RWPE2 (cell line): ENCODE results near the gene TSHZ2.

Experiments used
- ATAC-seq: fragments of 200-7000 bp; cut with Tn5 transposase; 3 replicates; pipeline ENCODE4 v1.9.1; 2021; ENCODE audit warnings: low read depth
- DNase-seq: peaks from one replicate; pipeline ENCODE4 v3.0.0-alpha.2; 2020; ENCODE audit warnings: low spot score
- H3K27ac ChIP-seq: fragments of 450-650 bp; 2 replicates; pipeline ENCODE4 v1.5.1; 2017; ENCODE audit warnings: mild to moderate bottlenecking; ENCODE audit not compliant: poor library complexity, severe bottlenecking
- H3K27me3 ChIP-seq: fragments of 250-450 bp; sonication (Bioruptor Pico); 2 replicates; pipeline ENCODE4 v1.5.1; 2021; ENCODE audit warnings: mild to moderate bottlenecking, moderate library complexity; ENCODE audit not compliant: insufficient read depth, poor library complexity, severe bottlenecking
- H3K36me3 ChIP-seq: fragments of 250-450 bp; sonication (Bioruptor Pico); 2 replicates; pipeline ENCODE4 v1.5.1; 2020; ENCODE audit warnings: low read depth, mild to moderate bottlenecking, moderate library complexity
- H3K4me1 ChIP-seq: fragments of 250-450 bp; sonication (Bioruptor Pico); 2 replicates; pipeline ENCODE4 v1.5.1; 2021; ENCODE audit warnings: mild to moderate bottlenecking, moderate library complexity; ENCODE audit not compliant: insufficient read depth, poor library complexity, severe bottlenecking
- H3K4me3 ChIP-seq: fragments of 250-450 bp; sonication (Bioruptor Pico); 2 replicates; pipeline ENCODE4 v1.5.1; 2021; ENCODE audit warnings: mild to moderate bottlenecking, moderate library complexity; ENCODE audit not compliant: severe bottlenecking
- H3K9me3 ChIP-seq: fragments of 250-450 bp; sonication (Bioruptor Pico); 2 replicates; pipeline ENCODE4 v1.5.1; 2021; ENCODE audit warnings: mild to moderate bottlenecking, moderate library complexity; ENCODE audit not compliant: severe bottlenecking
- TF ChIP-seq, protein P1 (sequence below): fragments of 450-650 bp; IDR thresholded peaks from one replicate; pipeline ENCODE4 v1.5.1; 2017; ENCODE audit warnings: mild to moderate bottlenecking, moderate library complexity; ENCODE audit not compliant: poor library complexity, severe bottlenecking

TSHZ2 gene

GRCh38 chr20:53052380-53052779 is 80.2 kb downstream of the TSHZ2 start:
- ATAC-seq = no peak
- Histone ChIP-seq H3K27me3 (no peaks in the 10 kb centered on the region), H3K36me3 (no peaks in the 10 kb centered on the region), H3K27ac (no peak overlapping the region), H3K4me3 (no peak overlapping the region), H3K4me1 (peaks cover 5% of the 10 kb centered on the region), H3K9me3 (no peaks in the 10 kb centered on the region)
- no peak for DNase-seq
- TF ChIP-seq, protein P1, sequence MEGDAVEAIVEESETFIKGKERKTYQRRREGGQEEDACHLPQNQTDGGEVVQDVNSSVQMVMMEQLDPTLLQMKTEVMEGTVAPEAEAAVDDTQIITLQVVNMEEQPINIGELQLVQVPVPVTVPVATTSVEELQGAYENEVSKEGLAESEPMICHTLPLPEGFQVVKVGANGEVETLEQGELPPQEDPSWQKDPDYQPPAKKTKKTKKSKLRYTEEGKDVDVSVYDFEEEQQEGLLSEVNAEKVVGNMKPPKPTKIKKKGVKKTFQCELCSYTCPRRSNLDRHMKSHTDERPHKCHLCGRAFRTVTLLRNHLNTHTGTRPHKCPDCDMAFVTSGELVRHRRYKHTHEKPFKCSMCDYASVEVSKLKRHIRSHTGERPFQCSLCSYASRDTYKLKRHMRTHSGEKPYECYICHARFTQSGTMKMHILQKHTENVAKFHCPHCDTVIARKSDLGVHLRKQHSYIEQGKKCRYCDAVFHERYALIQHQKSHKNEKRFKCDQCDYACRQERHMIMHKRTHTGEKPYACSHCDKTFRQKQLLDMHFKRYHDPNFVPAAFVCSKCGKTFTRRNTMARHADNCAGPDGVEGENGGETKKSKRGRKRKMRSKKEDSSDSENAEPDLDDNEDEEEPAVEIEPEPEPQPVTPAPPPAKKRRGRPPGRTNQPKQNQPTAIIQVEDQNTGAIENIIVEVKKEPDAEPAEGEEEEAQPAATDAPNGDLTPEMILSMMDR = no peak

DNA sequence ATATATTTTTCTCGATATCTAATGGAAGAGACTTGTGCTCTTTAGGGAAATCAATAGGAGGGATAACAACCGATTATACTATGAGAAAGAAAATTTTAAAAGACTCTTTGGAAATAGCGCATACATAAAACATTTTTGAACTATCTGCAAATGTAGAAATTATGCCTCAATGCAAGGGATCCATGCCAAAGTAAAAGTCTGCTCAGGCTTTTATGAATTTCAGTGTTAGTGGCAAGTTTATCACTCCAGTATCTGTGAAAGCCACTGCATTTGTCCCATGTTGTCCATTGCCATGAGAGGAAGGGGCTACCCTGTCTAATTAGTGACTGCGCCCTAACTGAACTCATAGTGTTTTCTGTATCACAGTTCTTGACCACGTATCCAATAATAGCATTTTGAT is 81.4 kb downstream of the TSHZ2 start:
- no peaks in the 10 kb centered on the region for H3K27me3 ChIP-seq
- no peak for DNase-seq
- H3K4me1 ChIP-seq = peaks cover 5% of the 10 kb centered on the region
- ATAC-seq = no peak
- H3K27ac ChIP-seq = no peak overlapping the region
- H3K36me3 ChIP-seq = no peaks in the 10 kb centered on the region
- H3K4me3 ChIP-seq = no peak overlapping the region
- TF ChIP-seq, protein P1 = no peak
- no peaks in the 10 kb centered on the region for H3K9me3 ChIP-seq

DNA sequence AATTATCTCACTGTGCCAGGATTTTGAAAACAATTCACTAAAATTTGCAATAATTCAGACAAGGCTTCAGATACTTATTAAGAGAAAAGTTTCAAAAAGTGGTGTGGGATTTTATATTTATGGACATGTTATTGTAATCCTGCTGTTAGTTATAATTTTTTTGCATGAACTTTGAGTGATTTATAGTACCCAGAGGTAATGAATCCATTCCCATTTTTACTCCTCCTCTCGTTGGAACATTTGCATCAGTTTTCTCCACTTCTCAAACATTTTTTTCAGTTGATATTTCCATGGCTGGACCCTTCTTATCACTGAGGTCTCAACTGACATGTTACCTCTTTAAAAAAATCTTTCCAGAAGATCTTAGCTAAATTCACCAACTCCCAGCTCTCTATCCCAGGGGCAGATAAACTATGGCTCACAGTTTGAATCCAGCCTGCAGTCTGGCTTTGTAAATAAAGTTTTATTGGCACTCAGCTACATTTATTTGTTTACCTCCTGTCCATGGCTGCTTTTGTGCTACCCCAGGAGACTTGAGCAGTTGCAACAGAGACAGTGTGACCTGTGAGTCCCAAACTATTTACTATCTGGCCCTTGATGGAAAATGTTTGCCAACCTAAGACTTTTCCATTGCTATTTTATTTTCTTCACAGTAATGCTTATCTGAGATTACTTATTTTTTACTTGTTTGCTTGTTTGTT is 83.4 kb downstream of the TSHZ2 start:
- Histone ChIP-seq H3K9me3 (no peaks in the 10 kb centered on the region), H3K27ac (no peak overlapping the region), H3K36me3 (no peaks in the 10 kb centered on the region), H3K27me3 (no peaks in the 10 kb centered on the region), H3K4me3 (no peak overlapping the region), H3K4me1 (peaks cover under 1% of the 10 kb centered on the region)
- no peak for DNase-seq
- no peak for ATAC-seq
- TF ChIP-seq, protein P1 = no peak

GRCh38 chr20:53057579-53057978 is 85.4 kb downstream of the TSHZ2 start:
- TF ChIP-seq, protein P1 = no peak
- Histone ChIP-seq H3K4me1 (no peaks in the 10 kb centered on the region), H3K36me3 (no peaks in the 10 kb centered on the region), H3K27ac (no peak overlapping the region), H3K27me3 (no peaks in the 10 kb centered on the region), H3K4me3 (no peak overlapping the region), H3K9me3 (no peaks in the 10 kb centered on the region)
- DNase-seq = no peak
- ATAC-seq = no peak

GRCh38 chr20:53059848-53060247 is 87.7 kb downstream of the TSHZ2 start:
- ATAC-seq (no peak), DNase-seq (no peak)
- Histone ChIP-seq H3K36me3 (no peaks in the 10 kb centered on the region), H3K9me3 (no peaks in the 10 kb centered on the region), H3K27ac (no peak overlapping the region), H3K4me1 (no peaks in the 10 kb centered on the region), H3K4me3 (no peak overlapping the region), H3K27me3 (no peaks in the 10 kb centered on the region)
- TF ChIP-seq, protein P1 = no peak
